IPS-20b (cell line): Measurements from ENCODE around the gene MVD.

Experiments
- H3K27ac ChIP-seq: one replicate; pipeline ENCODE4 v1.5.1; 2013; ENCODE audit warnings: low read length
- H3K27me3 ChIP-seq: 2 replicates; pipeline ENCODE4 v1.6.1; 2013; ENCODE audit warnings: mild to moderate bottlenecking, low read length, inconsistent platforms; ENCODE audit not compliant: insufficient read depth
- H3K36me3 ChIP-seq: 2 replicates; pipeline ENCODE4 v1.6.1; 2013; ENCODE audit warnings: low read depth, mild to moderate bottlenecking, inconsistent platforms, low read length, moderate library complexity; ENCODE audit not compliant: insufficient read depth
- H3K4me1 ChIP-seq: 2 replicates; pipeline ENCODE4 v1.6.1; 2013; ENCODE audit warnings: mild to moderate bottlenecking, control low read depth, inconsistent platforms, low read length, moderate library complexity; ENCODE audit not compliant: insufficient read depth
- H3K4me3 ChIP-seq: 2 replicates; pipeline ENCODE4 v1.5.1; 2013; ENCODE audit warnings: mild to moderate bottlenecking, low read length, inconsistent platforms
- H3K9ac ChIP-seq: 2 replicates; pipeline ENCODE4 v1.6.1; 2013; ENCODE audit warnings: low read depth, mild to moderate bottlenecking, inconsistent platforms, low read length, moderate library complexity
- H3K9me3 ChIP-seq: 2 replicates; pipeline ENCODE4 v1.6.1; 2013; ENCODE audit warnings: mild to moderate bottlenecking, low read depth, low read length, inconsistent platforms; ENCODE audit not compliant: insufficient read depth

The MVD gene

GRCh38 chr16:88642881-88643643, 19.8 kb downstream of the MVD start:
- Histone ChIP-seq H3K9ac (no peak overlapping the region), H3K27ac (no peak overlapping the region), H3K4me1 (no peaks in the 10 kb centered on the region; the same call in 1 of the 2 replicates), H3K27me3 (peaks cover 27% of the 10 kb centered on the region), H3K9me3 (no peaks in the 10 kb centered on the region), H3K36me3 (no peaks in the 10 kb centered on the region), H3K4me3 (no peak overlapping the region)

DNA sequence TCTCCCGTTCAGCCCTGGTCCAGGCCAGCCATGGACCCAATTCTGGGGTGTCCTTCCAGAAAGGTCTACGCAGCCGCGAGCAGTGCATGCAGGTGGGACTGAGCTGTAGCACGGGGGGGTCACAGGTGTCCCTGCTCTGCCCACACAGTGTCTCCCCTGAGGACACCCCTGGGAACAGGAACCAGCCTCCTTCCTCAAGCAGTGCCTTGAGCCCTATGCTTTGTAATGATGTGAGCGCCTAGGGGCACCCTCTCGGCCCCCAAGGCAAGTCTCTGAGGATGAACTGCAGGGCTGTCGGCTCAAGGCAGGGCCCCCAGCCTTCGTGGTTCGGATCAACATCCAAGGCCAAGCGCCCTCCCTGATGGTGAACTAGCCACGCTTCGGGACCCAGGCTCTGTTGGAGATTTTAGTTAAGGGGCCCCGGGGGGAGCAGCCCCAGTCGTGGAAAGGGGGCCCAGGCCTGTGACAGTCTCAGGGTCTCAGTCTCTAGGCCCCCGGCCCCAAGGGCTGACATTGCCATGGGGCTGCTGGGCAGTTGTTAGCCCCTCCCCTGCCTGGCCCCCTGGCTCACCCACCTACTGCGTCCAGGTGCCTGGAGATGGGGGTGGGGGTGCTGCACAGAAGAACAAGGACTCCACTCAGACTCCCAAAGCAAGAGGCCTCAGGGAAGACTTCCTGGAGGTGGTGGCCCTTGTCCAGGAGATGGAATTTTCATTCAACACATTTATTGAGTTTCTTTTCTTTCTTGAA, 22.2 kb downstream of the MVD start:
- Histone ChIP-seq H3K4me3 (no peak overlapping the region), H3K27ac (no peak overlapping the region), H3K27me3 (peaks cover 35% of the 10 kb centered on the region), H3K9ac (no peak overlapping the region), H3K4me1 (no peaks in the 10 kb centered on the region; the same call in 1 of the 2 replicates), H3K9me3 (no peaks in the 10 kb centered on the region), H3K36me3 (no peaks in the 10 kb centered on the region)

DNA sequence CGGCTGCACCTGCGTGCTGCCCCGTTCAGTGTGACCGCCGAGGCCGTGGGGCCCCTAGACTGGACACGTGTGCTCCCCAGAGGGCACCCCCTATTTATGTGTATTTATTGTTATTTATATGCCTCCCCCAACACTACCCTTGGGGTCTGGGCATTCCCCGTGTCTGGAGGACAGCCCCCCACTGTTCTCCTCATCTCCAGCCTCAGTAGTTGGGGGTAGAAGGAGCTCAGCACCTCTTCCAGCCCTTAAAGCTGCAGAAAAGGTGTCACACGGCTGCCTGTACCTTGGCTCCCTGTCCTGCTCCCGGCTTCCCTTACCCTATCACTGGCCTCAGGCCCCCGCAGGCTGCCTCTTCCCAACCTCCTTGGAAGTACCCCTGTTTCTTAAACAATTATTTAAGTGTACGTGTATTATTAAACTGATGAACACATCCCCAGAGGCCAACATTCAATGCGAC, 22.8 kb downstream of the MVD start:
- Histone ChIP-seq H3K9me3 (no peaks in the 10 kb centered on the region), H3K4me1 (no peaks in the 10 kb centered on the region; the same call in 1 of the 2 replicates), H3K36me3 (no peaks in the 10 kb centered on the region), H3K4me3 (no peak overlapping the region), H3K9ac (peak overlapping the region; percentile 27; the same call in 1 of the 2 replicates), H3K27ac (no peak overlapping the region), H3K27me3 (peaks cover 41% of the 10 kb centered on the region)

DNA sequence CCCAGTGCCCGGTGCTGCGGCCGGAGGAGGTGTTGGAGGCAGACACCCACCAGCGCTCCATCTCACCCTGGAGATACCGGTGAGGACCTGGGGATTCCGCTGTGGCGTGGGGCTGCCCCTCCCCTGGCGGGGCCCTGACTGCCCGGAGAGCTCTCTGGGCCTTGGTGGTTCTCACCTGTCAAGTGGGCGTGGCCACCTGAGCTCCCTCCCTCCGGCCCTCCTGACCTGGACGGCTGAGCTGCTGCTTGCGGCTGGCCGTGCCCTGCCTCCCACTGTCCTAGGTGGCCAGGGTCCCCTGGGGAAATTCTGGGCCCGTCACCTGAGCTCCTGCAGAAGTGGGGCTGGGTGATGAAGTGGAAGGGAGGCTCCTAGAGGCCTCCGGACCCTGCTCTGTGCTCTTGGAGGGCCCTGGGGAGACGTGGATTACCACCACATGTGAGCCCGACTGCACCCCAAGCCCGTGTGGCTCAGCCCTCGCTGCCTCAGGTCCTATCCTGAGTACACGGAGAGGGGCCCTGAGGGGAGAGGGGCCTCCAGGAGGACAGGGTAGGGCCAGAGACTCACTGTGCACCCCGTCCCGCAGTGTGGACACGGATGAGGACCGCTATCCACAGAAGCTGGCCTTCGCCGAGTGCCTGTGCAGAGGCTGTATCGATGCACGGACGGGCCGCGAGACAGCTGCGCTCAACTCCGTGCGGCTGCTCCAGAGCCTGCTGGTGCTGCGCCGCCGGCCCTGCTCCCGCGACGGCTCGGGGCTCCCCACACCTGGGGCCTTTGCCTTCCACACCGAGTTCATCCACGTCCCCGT, 23.5 kb downstream of the MVD start:
- no peaks in the 10 kb centered on the region for H3K36me3 ChIP-seq
- peaks cover 44% of the 10 kb centered on the region for H3K27me3 ChIP-seq
- no peak overlapping the region for H3K27ac ChIP-seq
- no peaks in the 10 kb centered on the region for H3K9me3 ChIP-seq
- H3K4me1 ChIP-seq: no peaks in the 10 kb centered on the region; the same call in 1 of the 2 replicates
- peak overlapping the region; percentile 27; the same call in 1 of the 2 replicates for H3K9ac ChIP-seq
- H3K4me3 ChIP-seq: peak overlapping the region; percentile 18; the same call in 1 of the 2 replicates

- H3K9me3 ChIP-seq: no peaks in the 10 kb centered on the region
- peak within 1 kb of the TSS; percentile 27; the same call in 1 of the 2 replicates for H3K9ac ChIP-seq
- H3K4me1 ChIP-seq: no peaks in the 10 kb centered on the region; the same call in 1 of the 2 replicates
- H3K27me3 ChIP-seq: peaks cover 44% of the 10 kb centered on the region
- peak within 1 kb of the TSS; percentile 18; the same call in 1 of the 2 replicates for H3K4me3 ChIP-seq
- H3K36me3 ChIP-seq: no peaks in the 10 kb centered on the region
- H3K27ac ChIP-seq: no peak within 1 kb of the TSS
Measured at GRCh38 chr16:88638323-88639230, 24.3 kb downstream of the MVD start, which contains the start of gene IL17C. IL17C (plus strand) TSS chr16:88638572; CDS start chr16:88638642, 70 bp downstream.

DNA sequence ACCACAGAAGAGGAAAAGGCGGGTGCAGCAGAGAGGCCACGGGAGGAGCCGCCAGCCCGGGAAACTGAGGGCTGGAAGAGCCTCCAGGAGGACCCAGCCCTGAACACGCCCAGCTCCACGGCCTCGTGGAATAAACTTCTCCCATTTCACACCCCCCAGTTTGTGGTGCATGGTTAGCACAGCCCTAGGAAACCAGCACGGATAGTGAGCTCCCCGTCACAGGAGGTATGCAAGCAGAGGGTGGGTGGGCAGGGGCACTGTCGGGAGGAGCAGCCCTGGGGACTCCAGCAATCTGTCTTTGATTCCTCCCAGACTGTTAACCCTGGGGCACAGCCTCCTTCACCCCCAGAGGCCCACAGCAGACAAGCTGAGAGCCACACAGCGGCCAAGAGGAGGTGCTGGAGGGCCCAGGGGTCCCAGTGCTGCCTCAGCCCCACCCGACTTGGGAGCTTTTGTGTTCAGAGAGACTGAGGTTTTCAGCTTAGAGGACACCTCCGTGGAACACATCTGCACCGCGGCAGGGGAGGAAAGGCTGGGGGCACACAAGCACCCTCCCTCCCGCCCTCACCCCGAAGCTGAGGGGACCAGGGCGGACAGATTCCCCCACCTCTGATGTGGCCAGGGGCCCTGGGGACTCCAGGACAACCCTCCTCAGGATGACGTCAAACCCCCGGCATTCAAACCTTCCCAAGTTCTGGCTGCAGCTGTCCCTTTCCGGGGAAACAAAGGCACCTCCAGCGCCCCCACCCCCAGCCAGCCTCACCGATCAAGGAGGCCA, 26.2 kb downstream of the MVD start:
- peaks cover 44% of the 10 kb centered on the region for H3K27me3 ChIP-seq
- H3K9me3 ChIP-seq: no peaks in the 10 kb centered on the region
- H3K36me3 ChIP-seq: peaks cover 7% of the 10 kb centered on the region; the same call in 1 of the 2 replicates
- no peak overlapping the region for H3K9ac ChIP-seq
- no peak overlapping the region for H3K27ac ChIP-seq
- H3K4me1 ChIP-seq: no peaks in the 10 kb centered on the region; the same call in 1 of the 2 replicates
- H3K4me3 ChIP-seq: no peak overlapping the region

- Histone ChIP-seq H3K9me3 (no peaks in the 10 kb centered on the region), H3K27me3 (peaks cover 40% of the 10 kb centered on the region), H3K27ac (no peak overlapping the region), H3K4me1 (no peaks in the 10 kb centered on the region; the same call in 1 of the 2 replicates), H3K9ac (no peak overlapping the region), H3K4me3 (no peak overlapping the region), H3K36me3 (peaks cover 16% of the 10 kb centered on the region; the same call in 1 of the 2 replicates)
Measured at GRCh38 chr16:88635671-88636319, 27.1 kb downstream of the MVD start.

DNA sequence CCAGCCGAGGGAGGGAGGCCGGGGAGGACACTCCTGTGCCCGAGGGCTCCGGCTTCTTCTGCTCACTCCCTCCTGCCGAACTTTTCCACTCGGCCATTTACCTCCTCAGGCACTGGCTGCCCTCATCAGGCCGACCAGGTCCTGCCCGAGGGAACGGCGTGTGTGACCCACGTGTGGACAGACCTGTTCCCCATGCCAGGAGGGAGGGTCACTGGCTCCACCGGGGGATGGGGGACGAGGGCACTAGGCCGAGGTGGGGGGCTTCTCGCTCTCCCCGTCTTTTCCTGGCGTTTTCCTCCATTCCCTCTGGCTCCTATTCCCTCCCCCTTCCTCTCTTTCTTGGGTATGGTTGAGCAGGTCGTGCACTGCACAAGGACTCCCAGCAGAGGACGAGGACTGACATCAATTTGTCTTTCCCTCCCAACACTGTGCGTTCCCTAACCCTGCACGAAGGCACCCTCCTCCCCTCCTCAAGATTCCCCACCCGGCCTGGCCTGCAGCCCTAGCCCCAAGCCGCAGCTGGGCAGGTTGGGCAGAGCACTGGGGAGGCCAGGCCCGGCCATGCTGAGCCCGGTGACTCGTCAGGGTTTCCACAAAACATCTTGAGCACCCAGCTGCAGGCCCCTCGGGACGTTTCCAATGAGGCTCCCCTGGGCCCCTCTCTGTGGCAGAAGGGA, 27.8 kb downstream of the MVD start:
- Histone ChIP-seq H3K9ac (peak overlapping the region; percentile 51; the same call in 1 of the 2 replicates), H3K9me3 (no peaks in the 10 kb centered on the region), H3K36me3 (peaks cover 21% of the 10 kb centered on the region), H3K27me3 (peaks cover 33% of the 10 kb centered on the region), H3K27ac (no peak overlapping the region), H3K4me3 (peak overlapping the region; percentile 72), H3K4me1 (no peaks in the 10 kb centered on the region; the same call in 1 of the 2 replicates)

DNA sequence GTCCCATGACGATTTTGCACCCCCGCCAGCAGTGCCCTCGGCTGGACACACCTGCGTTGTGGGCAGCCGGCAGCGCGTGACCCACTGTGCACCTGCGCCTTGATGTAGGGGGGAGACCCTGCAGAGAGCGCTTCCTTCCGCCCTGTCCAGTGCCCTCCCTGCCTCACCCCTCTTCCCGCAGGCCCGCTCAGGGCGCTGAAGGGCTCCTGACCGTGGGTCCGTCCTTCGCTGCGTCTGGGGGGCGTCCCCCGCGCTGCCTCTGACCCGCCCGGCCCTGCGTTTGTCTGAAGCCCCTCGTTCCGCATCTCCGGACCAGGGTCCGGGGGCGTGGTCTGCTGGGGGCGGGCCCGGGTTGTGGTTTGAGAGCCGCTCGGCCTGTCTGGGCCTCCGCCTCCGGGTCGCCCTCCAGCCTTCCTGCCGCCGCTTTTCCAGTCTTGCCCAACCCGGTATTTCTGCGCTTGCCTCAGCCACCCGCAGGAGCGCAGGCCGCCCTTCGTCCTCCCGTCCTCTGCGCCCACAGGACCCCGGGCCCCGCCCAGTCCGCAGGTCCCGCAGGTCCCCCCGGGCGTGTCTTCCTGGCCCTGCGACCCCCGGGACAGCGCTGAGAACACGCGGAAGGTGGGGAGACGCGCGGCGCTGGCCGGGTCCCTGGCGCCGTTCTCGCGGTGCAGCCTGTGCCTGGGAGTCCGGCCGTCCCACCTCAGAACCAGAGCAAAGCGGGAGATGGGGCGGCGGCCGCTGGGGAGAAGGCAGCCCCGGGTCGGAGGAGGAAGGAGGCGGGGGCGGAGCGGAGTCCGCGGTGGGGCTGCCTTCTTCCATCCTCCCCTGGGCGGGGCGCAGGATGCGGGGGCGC, 28.5 kb downstream of the MVD start:
- H3K27ac ChIP-seq: no peak overlapping the region
- H3K4me1 ChIP-seq: no peaks in the 10 kb centered on the region; the same call in 1 of the 2 replicates
- peak overlapping the region; percentile 51; the same call in 1 of the 2 replicates for H3K9ac ChIP-seq

More for the DNA sequence above, 28.5 kb downstream of the MVD start:
- peaks cover 28% of the 10 kb centered on the region for H3K36me3 ChIP-seq
- H3K4me3 ChIP-seq: peak overlapping the region; percentile 72
- H3K9me3 ChIP-seq: no peaks in the 10 kb centered on the region
- peaks cover 26% of the 10 kb centered on the region for H3K27me3 ChIP-seq
